GM19468 (cell line): ENCODE measurements around the gene C19orf44.
A peak's percentile ranks its signal among the peaks of the same experiment; 100 is the strongest.
"Not testable (repeated sequence)": the region's sequence is repeated elsewhere in the genome, so short reads cannot be mapped to it uniquely, and the experiment has no call there.

Source experiments
- ATAC-seq: cut with Tn5 transposase; IDR thresholded peaks from one replicate; pipeline ENCODE4 v1.9.1; 2021; ENCODE audit warnings: mild to moderate bottlenecking, moderate library complexity, moderate number of reproducible peaks; ENCODE audit not compliant: unreplicated experiment; ENCODE audit errors: extremely low read depth

The C19orf44 gene

GRCh38 chr19:16530540-16531379 lies 34.6 kb downstream of the C19orf44 start:
- no peak for ATAC-seq

DNA sequence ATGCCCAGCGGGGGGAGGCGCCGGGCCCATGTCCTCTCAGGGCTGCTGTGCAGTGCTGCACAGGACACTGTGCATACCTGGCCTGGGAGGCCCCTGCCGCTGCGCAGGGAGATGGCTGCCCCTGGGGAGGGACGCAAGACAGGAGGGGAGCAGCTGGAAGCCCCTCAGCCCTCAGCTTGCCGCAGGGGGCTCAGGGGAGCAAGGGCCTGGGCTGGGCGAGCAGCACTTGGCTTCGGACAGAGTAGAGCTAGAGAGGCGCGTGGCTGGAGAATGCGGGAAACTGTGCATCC lies 35.1 kb downstream of the C19orf44 start:
- ATAC-seq, result no peak

- no peak for ATAC-seq
Observed at GRCh38 chr19:16532440-16533234, 36.4 kb downstream of the C19orf44 start.

- no peak for ATAC-seq
Observed at GRCh38 chr19:16535381-16535780, 39.2 kb downstream of the C19orf44 start.

- no peak for ATAC-seq
Observed at GRCh38 chr19:16536130-16536529, 39.9 kb downstream of the C19orf44 start.

GRCh38 chr19:16537111-16537510 lies 40.9 kb downstream of the C19orf44 start:
- no peak for ATAC-seq

- ATAC-seq, result no peak
Observed at GRCh38 chr19:16540948-16541347, 44.8 kb downstream of the C19orf44 start.

DNA sequence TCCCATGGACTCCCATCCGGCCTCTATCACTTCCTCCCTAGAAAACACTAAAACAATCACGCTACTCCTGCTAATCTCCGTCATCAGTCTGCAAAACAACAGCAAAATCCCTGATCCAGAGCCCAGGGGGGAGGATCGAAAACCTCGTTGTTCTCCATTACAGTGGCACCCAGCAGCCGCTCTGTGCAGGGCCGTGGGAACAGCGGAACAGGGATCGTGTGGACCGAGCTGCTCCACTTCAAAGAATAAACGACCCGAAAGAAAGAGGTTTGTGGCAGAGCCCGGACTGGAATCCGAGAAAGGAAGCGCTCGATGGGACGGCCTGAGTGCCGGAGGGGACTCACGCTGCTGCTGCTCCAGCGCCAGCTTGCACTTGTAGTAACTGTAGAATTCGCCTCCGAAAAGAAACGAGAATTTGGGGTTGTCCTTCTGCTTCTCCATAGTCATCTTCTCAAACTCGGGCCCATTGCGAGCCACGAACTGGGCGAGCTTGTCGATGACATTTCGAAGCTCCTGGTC lies 45.4 kb downstream of the C19orf44 start:
- no peak for ATAC-seq

GRCh38 chr19:16542045-16542909 lies 46.1 kb downstream of the C19orf44 start, which contains the start of gene CHERP:
Gene CHERP, minus strand, starts transcription at chr19:16542437. Its CDS starts 59 bp downstream, at chr19:16542378.
- ATAC-seq, result peak; percentile 69

DNA sequence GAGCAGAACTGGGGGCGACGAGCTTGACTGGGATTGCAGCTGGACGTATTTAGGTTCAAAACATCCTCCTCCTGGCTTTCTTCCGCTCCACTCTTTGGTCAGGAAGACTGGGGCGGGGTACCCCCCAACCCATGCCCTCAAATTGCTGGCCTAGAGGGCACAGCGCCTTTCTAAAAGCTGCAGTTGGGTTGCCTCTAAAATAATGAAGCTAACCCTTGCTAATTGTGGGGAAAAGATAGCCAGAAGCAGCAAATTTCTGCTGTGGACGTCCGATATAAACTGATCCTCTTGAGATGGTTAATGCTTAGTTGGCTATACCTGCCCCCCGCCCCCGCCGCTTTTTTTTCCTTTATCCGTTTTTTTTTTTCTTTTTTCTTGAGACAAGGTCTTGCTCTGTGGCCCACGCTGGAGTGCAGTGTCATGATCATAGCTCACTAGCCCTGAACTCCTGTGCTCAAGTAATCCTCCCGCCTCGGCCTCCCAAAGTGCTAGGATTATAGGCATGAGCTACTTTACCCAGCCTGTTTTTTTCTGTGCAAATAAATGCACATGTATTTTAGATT lies 46.8 kb downstream of the C19orf44 start:
- ATAC-seq, result no peak

GRCh38 chr19:16543734-16544133 lies 47.5 kb downstream of the C19orf44 start:
- ATAC-seq, result not testable (repeated sequence)

GRCh38 chr19:16544473-16545231 lies 48.5 kb downstream of the C19orf44 start:
- no peak for ATAC-seq

- ATAC-seq, result no peak
Observed at GRCh38 chr19:16548956-16549355, 52.8 kb downstream of the C19orf44 start.

GRCh38 chr19:16551902-16552301 lies 55.7 kb downstream of the C19orf44 start:
- not testable (repeated sequence) for ATAC-seq

GRCh38 chr19:16554776-16555175 lies 58.6 kb downstream of the C19orf44 start:
- ATAC-seq, result no peak

DNA sequence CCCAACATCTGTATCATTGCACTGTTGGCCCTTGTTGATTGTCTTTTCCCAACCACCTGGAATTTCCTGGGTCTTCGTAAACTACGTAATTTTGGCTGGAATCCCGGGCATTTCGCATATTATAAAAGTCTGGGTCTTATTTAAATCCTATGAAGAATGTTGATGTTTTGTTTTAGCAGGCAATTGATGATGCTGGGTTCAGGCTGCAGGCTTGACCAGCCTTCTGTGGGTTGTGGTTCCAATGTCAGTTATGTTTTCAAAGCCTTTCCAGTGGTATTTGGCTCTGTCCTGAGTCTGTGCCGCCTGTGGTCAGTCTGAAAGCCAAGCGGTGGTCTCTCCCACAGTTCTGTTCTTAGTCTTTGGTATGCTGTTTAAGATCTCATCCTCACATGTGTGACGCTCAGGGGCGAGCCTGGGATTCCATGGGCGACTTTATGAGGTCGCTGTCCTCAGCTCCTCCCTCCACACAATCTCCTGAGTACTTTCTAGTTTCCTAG lies 63.6 kb downstream of the C19orf44 start:
- ATAC-seq, result no peak

DNA sequence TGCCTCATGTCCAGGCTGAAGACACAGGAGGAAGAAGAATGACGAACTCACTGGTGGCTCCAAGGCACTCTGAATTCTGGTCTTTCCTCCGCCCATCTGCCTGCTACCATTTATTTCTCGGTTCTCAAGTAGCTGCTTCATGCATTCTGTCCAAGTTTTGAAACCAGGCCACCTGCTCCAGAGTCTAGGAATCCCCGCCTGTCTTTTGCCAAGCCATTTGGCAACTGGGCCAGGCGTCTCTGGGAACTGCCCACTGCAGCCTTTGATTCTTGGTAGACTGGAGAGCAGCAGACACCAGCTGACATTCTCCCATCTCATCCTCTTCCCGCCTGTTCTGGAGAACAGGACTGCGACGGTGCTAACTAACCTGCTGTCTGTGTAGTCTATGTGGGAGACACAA lies 65.2 kb downstream of the C19orf44 start:
- ATAC-seq, result no peak

- ATAC-seq, result no peak
Observed at GRCh38 chr19:16562608-16563025, 66.4 kb downstream of the C19orf44 start.

GRCh38 chr19:16564842-16565241 lies 68.6 kb downstream of the C19orf44 start:
- ATAC-seq, result no peak
